ENCODE measurements around the gene SMARCC2.

DNA sequence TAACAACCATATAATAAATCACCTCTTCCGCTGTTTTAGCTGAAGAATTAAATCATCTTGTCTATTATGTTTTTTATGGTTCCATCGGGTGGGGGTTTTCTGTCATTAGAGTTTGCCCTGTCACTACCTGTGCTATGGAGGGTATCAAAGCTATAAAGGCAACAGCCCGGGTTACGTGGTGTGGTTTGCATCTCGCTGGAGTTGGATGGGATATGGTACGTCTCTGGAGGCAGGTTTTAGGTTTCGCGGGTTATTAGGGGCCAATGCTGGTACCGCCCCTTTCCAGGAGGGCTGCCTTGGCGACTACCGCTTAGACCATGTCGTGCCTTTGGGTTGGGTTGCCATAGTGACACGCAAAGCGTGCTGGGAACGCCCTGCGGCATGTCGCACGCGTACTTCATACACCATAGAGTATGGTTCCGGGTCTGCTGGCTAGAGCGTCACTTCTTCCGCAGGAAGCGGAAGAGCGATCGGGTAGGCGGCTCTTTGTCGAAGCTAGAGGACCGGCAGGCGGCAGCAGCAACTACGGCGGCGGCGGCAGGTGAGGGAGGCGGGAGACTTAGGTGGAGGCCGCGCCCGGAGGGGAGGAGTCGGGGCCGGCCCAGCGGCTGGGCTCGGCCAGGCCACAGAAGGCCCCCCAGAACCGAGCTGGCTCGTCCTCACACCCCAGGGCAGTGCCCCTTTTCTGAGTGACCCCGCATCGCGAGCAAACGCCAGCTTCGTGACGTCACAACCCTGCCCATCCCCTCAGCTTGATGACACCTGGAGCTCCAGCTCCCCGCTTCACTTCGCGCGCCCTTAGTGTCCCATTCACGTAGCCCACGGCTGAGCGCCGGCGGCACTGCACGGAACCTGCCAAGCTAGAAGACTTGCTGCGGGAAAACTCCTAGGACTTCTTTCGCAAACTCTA, 71.2 kb downstream of the SMARCC2 start, which contains the start of gene ZC3H10:
- TF ChIP-seq, protein P1, sequence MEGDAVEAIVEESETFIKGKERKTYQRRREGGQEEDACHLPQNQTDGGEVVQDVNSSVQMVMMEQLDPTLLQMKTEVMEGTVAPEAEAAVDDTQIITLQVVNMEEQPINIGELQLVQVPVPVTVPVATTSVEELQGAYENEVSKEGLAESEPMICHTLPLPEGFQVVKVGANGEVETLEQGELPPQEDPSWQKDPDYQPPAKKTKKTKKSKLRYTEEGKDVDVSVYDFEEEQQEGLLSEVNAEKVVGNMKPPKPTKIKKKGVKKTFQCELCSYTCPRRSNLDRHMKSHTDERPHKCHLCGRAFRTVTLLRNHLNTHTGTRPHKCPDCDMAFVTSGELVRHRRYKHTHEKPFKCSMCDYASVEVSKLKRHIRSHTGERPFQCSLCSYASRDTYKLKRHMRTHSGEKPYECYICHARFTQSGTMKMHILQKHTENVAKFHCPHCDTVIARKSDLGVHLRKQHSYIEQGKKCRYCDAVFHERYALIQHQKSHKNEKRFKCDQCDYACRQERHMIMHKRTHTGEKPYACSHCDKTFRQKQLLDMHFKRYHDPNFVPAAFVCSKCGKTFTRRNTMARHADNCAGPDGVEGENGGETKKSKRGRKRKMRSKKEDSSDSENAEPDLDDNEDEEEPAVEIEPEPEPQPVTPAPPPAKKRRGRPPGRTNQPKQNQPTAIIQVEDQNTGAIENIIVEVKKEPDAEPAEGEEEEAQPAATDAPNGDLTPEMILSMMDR (IDR thresholded peaks at IDR 0.05), result peak in 11 of 12 donors; percentile 24 to 80 (median 57)
- TF ChIP-seq POLR2A (IDR thresholded peaks at IDR 0.05), result peak in 1 of 2 donors; percentile 89

All from heart left ventricle (tissue), 13 donors.